Measurements from ENCODE around the gene SPOCD1. TPM values are rescaled to one million over a fixed set of nuclear protein-coding genes. Genes with fewer than 3 reads are reported as not detected.

Gene SPOCD1
- total and polyA plus RNA-seq, 10 donors, result 0.74 to 5.0 (median 3.0) TPM

DNA sequence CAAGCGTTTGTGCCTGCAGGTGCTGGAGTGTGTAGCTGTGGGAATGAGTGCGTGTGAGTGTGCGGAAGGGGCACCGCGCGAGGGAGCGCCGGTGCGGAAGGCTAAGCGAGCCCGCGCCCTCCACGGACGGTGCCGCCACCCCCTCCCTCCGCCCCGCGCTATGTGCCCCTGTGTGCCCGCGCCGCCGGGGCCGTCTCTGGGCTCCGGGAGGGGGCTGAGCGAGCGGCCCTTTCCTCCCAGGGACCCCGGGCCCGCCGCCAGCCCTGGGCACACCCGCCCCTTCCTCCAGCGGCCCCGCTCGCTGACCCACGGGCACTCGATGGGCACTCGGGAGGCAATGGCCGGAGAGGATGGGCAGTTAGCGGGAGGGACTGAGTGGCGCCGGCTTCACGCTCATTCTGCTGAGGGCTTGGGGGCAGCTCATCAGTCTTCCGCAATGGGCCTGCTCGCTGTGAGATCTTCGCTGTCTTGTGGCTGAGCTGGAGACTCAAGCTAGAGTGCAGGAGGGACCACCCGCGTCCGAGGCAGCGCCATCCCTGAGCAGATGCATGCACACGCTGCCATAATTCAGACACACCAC, 43.1 kb downstream of the SPOCD1 start:
- Histone ChIP-seq H3K27me3 (replicated peaks in 1 of 7) (peaks cover 0 to 68% (median 35%) of the 10 kb centered on the region in 7 donors), H3K36me3 (no peaks in the 10 kb centered on the region), H3K9me3 (no peaks in the 10 kb centered on the region), H3K4me1 (peaks cover 15 to 45% (median 31%) of the 10 kb centered on the region in 6 donors), H3K27ac (no peak overlapping the region), H3K4me3 (peak overlapping the region; percentile 17 to 61 (median 28))
- intact Hi-C loops (cut with DNase I; ENCODE audit: low total_unique reads), result loop anchor here (10.0 kb wide), 1 partner anchor 48 kb away; no protein-coding TSS in a partner anchor
- no peak for DNase-seq
- 7 to 28% (median 13%) methylated on average over 10 to 49 of the region's 49 CpGs for WGBS, 5 donors
- no peak for TF ChIP-seq POLR2AphosphoS5 (IDR thresholded peaks at IDR 0.05)
- no peak for TF ChIP-seq POLR2A (IDR thresholded peaks at IDR 0.05)
- TF ChIP-seq, protein P1, sequence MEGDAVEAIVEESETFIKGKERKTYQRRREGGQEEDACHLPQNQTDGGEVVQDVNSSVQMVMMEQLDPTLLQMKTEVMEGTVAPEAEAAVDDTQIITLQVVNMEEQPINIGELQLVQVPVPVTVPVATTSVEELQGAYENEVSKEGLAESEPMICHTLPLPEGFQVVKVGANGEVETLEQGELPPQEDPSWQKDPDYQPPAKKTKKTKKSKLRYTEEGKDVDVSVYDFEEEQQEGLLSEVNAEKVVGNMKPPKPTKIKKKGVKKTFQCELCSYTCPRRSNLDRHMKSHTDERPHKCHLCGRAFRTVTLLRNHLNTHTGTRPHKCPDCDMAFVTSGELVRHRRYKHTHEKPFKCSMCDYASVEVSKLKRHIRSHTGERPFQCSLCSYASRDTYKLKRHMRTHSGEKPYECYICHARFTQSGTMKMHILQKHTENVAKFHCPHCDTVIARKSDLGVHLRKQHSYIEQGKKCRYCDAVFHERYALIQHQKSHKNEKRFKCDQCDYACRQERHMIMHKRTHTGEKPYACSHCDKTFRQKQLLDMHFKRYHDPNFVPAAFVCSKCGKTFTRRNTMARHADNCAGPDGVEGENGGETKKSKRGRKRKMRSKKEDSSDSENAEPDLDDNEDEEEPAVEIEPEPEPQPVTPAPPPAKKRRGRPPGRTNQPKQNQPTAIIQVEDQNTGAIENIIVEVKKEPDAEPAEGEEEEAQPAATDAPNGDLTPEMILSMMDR (IDR thresholded peaks at IDR 0.05 in 8 of 11, conservative IDR thresholded peaks at IDR 0.05 in 3 of 11), result no peak

DNA sequence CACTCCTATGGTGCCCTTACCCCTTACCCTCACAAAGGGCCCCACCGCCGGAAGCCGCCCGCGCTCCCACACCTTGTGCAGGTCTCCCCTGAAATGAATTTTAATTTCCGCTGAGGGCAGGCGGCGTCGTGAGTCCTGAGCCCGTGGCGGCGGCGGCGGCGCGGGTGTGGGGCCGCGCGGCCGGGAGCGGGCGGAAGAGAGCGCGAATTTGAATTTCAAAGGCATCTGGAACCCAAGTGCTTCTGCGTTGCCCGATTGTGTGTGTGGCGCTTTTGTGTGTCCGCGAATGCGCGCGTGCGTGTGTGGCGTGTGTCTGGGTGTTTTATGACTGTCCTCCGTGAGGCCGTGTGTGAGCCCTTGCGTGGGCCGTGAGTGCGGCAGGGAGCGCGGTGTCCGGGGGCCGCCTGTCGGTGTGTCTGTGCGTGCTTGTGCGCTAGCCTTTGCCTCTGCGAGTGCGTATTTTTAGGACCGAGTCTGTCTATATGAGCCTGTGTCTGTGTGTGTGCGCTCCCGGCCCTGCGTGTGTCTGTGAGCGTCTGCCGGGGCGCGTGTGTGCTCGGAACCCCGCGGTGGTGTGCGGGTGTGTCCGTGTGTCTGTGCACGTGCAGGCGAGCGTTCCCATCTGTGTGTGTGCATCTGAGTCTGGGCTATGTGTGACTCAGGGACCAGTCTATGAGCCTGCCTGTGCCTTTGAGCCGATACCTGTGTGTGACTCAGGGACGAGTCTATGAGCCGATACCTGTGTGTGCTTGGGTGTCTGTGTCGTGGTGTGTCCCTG, 43.7 kb downstream of the SPOCD1 start:
- H3K4me3 ChIP-seq, result peak overlapping the region; percentile 17 to 61 (median 28)
- intact Hi-C loops (cut with DNase I; ENCODE audit: low total_unique reads), result loop anchor here (10.0 kb wide), 1 partner anchor 47 kb away; no protein-coding TSS in a partner anchor

DNA sequence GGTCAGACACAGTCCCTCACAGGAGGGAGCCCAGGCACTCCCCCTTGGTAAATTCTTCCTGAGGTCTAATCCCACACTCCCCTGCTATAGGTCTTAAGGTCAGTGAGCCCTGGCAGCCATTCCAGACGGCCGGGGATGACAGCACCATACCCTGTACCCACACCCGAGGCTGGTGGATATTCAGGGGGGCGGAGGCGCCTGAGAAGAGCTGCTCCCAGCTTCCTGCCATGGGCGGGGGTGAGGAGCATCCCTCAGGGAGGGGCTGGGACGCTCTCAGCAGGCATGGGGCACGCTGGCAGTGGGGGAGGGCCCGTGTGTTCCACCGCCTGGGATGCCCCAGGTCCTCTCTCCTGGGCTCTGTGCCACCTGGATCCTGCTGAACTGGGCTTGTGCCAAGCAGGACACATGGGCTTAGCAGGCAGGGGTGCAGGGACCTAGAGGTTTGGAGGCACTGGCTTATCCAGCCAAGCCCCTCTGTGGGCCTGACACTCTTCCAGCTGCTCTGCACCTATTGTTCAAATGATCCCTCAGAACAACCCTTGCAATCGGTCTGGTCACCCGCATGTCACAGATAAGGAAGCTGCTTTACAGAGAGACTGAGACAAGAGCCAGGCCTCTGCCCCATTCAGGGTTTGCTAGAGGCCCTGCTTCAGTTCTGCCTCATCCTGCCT, 46.0 kb downstream of the SPOCD1 start:
- Histone ChIP-seq H3K27me3 (replicated peaks in 1 of 7) (peaks cover 0 to 52% (median 31%) of the 10 kb centered on the region in 7 donors), H3K4me3 (no peak overlapping the region), H3K9me3 (no peaks in the 10 kb centered on the region), H3K4me1 (peaks cover 18 to 49% (median 34%) of the 10 kb centered on the region in 6 donors), H3K36me3 (no peaks in the 10 kb centered on the region), H3K27ac (no peak overlapping the region)
- no peak for DNase-seq
- TF ChIP-seq POLR2A (IDR thresholded peaks at IDR 0.05) (no peak), POLR2AphosphoS5 (IDR thresholded peaks at IDR 0.05) (no peak)
- TF ChIP-seq, protein P1 (IDR thresholded peaks at IDR 0.05 in 8 of 11, conservative IDR thresholded peaks at IDR 0.05 in 3 of 11), result no peak
- 55 to 79% (median 76%) methylated on average over 4 to 12 of the region's 12 CpGs for WGBS, 5 donors
- intact Hi-C loops (cut with DNase I; ENCODE audit: low total_unique reads), result loop anchor here (10.0 kb wide), 1 partner anchor 45 kb away; no protein-coding TSS in a partner anchor

More for the DNA sequence above, 43.7 kb downstream of the SPOCD1 start:
- 3 to 6% (median 3%) methylated on average over 26 to 68 of the region's 68 CpGs for WGBS, 5 donors
- TF ChIP-seq, protein P1 (IDR thresholded peaks at IDR 0.05 in 8 of 11, conservative IDR thresholded peaks at IDR 0.05 in 3 of 11), result no peak
- TF ChIP-seq POLR2A (IDR thresholded peaks at IDR 0.05) (no peak), POLR2AphosphoS5 (IDR thresholded peaks at IDR 0.05) (no peak)
- no peak for DNase-seq
- no peak overlapping the region for H3K27ac ChIP-seq
- H3K4me1 ChIP-seq, result peaks cover 15 to 45% (median 31%) of the 10 kb centered on the region in 6 donors
- H3K9me3 ChIP-seq, result no peaks in the 10 kb centered on the region
- H3K36me3 ChIP-seq, result no peaks in the 10 kb centered on the region
- peaks cover 0 to 63% (median 35%) of the 10 kb centered on the region in 7 donors for H3K27me3 ChIP-seq (replicated peaks in 1 of 7)

All from spleen (tissue), 11 donors.